ENCODE data around the gene ZNF567.
A peak's percentile ranks its signal among the peaks of the same experiment; 100 is the strongest.

Gene ZNF567

DNA sequence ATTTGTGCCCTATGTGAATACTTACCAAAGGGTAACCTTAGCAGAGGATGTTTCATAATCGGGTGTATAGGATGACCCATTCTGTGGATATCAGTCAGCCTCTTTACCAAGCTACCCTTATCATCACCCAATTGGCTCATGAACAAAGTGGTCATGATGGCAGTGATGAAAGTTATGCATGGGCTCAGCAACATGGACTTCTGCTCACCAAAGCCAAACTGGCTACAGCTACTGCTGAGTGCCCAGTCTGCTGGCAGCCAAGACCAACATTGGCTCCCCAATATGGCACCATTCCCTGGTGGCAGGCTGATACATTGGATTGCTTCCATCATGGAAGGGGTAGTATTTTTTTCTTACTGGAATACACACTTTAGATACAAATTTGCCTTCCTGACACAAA lies 15.0 kb upstream of the ZNF567 start:
- no peak for DNase-seq (ENCODE audit: low read depth)
- H3K4me3 ChIP-seq (ENCODE audit: low read length): no peak overlapping the region
- TF ChIP-seq, protein P1, sequence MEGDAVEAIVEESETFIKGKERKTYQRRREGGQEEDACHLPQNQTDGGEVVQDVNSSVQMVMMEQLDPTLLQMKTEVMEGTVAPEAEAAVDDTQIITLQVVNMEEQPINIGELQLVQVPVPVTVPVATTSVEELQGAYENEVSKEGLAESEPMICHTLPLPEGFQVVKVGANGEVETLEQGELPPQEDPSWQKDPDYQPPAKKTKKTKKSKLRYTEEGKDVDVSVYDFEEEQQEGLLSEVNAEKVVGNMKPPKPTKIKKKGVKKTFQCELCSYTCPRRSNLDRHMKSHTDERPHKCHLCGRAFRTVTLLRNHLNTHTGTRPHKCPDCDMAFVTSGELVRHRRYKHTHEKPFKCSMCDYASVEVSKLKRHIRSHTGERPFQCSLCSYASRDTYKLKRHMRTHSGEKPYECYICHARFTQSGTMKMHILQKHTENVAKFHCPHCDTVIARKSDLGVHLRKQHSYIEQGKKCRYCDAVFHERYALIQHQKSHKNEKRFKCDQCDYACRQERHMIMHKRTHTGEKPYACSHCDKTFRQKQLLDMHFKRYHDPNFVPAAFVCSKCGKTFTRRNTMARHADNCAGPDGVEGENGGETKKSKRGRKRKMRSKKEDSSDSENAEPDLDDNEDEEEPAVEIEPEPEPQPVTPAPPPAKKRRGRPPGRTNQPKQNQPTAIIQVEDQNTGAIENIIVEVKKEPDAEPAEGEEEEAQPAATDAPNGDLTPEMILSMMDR (IDR thresholded peaks at IDR 0.05; ENCODE audit: insufficient read depth, low read depth, low read length, missing control alignments): no peak

DNA sequence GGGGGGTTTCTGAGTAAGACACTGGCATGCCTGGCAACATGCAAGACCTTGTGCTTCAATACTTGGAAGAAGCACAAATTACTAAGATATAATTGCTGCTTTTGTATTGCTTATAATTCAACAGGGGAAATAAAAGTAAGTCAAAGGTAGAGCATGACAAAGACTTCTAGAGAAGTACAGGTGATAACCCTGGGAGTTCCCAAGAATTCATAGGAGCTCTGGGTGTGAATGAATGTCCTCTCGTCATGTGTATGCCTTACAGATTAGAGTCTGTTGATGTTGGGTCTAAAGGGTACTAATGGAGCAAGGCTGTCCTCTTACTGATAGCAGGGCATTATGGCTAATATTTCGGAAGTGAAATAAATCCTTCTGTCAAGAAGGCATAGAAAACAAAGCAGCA lies 13.2 kb upstream of the ZNF567 start:
- H3K4me3 ChIP-seq (ENCODE audit: low read length): no peak overlapping the region
- TF ChIP-seq, protein P1 (IDR thresholded peaks at IDR 0.05; ENCODE audit: insufficient read depth, low read depth, low read length, missing control alignments): no peak
- DNase-seq (ENCODE audit: low read depth): no peak

DNA sequence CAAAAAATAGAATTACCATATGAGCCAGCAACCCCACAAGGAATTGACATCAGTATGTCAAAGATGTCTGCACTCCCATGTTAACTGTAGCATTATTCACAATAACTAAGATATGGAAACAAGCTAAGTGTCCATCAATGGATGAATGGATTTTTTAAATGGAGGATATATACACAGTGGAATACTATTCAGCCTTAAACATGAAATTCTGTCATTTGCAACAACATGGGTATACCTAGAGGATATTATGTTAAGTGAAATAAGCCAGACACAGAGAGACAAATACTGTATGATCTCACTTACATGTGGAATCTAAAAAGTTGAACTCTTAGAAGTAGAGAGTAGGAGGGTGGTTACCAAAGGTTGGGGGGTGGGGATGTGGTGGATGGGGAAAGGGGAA lies 8.0 kb upstream of the ZNF567 start:
- no peak overlapping the region for H3K4me3 ChIP-seq (ENCODE audit: low read length)
- DNase-seq (ENCODE audit: low read depth): no peak
- TF ChIP-seq, protein P1 (IDR thresholded peaks at IDR 0.05; ENCODE audit: insufficient read depth, low read depth, low read length, missing control alignments): no peak

DNA sequence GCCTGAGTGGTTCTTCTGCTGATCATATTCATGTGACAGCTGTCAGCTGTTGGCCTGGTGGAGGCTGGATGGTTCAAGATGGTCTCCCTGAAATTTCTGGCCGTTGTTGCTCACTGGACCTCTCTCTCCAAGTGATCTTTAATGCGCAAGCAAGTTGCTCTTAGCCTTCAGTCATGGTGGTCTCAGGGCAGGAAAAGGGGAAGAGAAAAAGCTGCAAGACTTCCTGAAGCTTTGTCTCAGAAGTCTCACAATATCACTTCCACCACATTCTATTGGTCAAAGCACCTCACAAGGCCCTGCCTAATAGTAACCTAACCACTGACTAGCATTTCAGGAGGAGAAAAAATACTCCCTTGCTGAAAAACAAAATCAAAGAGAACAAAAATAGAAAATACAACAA lies 1.6 kb upstream of the ZNF567 start:
- TF ChIP-seq, protein P1 (IDR thresholded peaks at IDR 0.05; ENCODE audit: insufficient read depth, low read depth, low read length, missing control alignments): no peak
- DNase-seq (ENCODE audit: low read depth): no peak
- H3K4me3 ChIP-seq (ENCODE audit: low read length): no peak overlapping the region

DNA sequence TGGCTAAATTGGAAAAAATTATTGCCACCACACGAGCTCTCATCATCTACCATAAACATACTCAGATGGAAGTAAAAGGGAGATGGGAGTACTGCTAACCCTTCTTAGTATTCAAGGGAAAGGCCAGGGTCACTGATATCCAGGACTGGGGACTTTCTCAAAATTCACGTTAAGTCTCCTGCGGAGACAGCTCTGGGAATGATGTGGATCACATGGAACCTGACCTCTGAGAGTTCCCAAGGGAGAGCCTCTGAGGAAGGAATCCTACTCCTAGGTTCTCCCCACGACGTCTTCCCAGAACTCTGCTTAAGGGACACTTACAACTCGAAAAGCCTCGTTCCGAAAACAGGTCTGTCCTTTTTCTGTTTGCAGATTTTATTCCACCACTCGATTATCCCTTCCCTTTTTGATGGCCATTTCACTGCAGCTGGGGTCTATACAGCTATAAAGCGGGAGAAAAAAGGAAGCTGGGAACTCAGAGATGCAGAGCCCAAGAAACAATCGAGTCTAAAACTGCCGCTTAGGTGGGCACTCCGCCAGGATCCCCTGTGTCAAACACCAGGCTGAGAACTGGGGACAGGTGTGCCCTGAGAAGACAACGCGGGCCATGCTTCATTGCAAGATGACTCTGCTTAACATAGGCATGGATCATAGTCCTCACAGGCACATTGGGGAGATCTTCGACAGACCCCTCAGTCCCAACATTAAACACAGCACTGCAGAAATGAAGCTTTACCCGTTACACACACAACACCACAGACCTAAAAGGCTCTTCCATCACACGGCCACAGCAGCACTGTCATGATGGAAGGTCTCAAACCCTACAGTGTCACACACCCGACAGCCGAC lies 823 bp upstream of the ZNF567 start:
- peak; percentile 23 for DNase-seq (ENCODE audit: low read depth)
- TF ChIP-seq, protein P1 (IDR thresholded peaks at IDR 0.05; ENCODE audit: insufficient read depth, low read depth, low read length, missing control alignments): no peak
- peak overlapping the region; percentile 84 for H3K4me3 ChIP-seq (ENCODE audit: low read length)

DNA sequence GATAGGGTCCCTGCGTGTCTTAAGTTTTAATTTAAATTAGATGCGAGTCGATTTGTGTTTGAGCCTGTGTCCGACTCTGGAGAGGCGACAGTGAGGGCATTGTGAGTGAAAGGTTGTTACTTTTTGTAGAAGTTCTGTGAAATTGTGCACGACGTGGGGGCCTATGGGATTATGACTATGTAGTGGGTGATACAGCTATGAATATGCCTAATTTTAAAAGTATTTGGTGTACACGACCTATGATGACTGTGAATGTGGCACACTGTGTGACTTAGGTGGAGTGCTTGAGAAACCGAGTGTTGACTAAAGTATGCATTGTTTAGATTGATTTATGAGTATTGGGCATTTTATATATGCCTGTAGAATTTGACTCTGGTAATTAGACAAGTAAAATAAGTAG lies 646 bp downstream of the ZNF567 start:
- no peak for DNase-seq (ENCODE audit: low read depth)
- peak overlapping the region; percentile 84 for H3K4me3 ChIP-seq (ENCODE audit: low read length)
- TF ChIP-seq, protein P1 (IDR thresholded peaks at IDR 0.05; ENCODE audit: insufficient read depth, low read depth, low read length, missing control alignments): no peak

DNA sequence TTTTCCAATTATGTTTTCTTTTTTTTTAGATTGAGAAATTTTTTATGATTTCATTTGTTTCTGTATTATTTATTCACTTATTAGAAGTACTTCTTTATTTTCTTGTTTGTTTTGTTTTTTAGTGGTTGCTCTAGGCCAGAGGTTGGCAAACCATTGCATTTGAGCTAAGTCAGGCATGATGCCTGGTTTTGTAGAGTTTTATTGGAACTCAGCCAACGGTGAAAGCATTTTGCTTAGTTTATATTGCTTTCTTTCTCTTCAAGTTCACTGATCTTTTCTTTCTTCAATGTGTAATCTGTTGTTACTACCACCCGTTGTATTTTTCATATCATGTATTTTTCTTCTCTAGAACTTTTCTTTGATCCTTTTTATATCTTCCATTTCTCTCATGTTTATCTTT lies 19.7 kb downstream of the ZNF567 start:
- TF ChIP-seq, protein P1 (IDR thresholded peaks at IDR 0.05; ENCODE audit: insufficient read depth, low read depth, low read length, missing control alignments): no peak
- H3K4me3 ChIP-seq (ENCODE audit: low read length): no peak overlapping the region
- no peak for DNase-seq (ENCODE audit: low read depth)

Measured in epithelial cell of esophagus (primary cell).